Lower lobe of right lung (tissue), 2 donors: ENCODE results near the gene HEXD. TPM values are rescaled to one million over a fixed set of nuclear protein-coding genes. Genes with fewer than 3 reads are reported as not detected.

Experiments
- ATAC-seq, 2 donors: fragments of 200-7000 bp; cut with Tn5 transposase; one replicate each; pipeline ENCODE4 v1.9.1; 2020 to 2022; ENCODE audit warnings: mild to moderate bottlenecking in 2 of 2, moderate library complexity in 2 of 2
- DNase-seq: peaks from one replicate; pipeline ENCODE4 v3.0.0-alpha.2; 2020
- H3K27ac ChIP-seq: fragments of 200-600 bp; one replicate; pipeline ENCODE4 v1.8.0; 2022
- H3K27me3 ChIP-seq: fragments of 200-600 bp; one replicate; pipeline ENCODE4 v1.8.0; 2022; ENCODE audit warnings: low read depth
- H3K36me3 ChIP-seq: fragments of 200-600 bp; one replicate; pipeline ENCODE4 v1.8.0; 2022; ENCODE audit warnings: mild to moderate bottlenecking
- H3K4me1 ChIP-seq: fragments of 200-600 bp; one replicate; pipeline ENCODE4 v1.8.0; 2022
- H3K4me3 ChIP-seq: fragments of 200-600 bp; one replicate; pipeline ENCODE4 v1.8.0; 2022; ENCODE audit warnings: mild to moderate bottlenecking
- H3K9me3 ChIP-seq: fragments of 200-600 bp; one replicate; pipeline ENCODE4 v1.8.0; 2022
- intact Hi-C: fragments of 100-400 bp; cut with DNase I; formaldehyde crosslinking; loops from one replicate; pipeline ENCODE4 v1.11.0; 2022
- total RNA-seq: library from RNA; stranded (reverse); fragmentation: NEBNext Ultra II Directional; extraction: Animal tissue kit (Norgen Biotek cat#: 25700); gene quantifications from one replicate; pipeline ENCODE4 v1.2.1, GENCODE V29; 2021
- TF ChIP-seq, protein P1 (sequence below): fragments of 200-600 bp; IDR thresholded peaks from one replicate; pipeline ENCODE4 v1.8.0; 2022; ENCODE audit warnings: antibody characterized with exemption, mild to moderate bottlenecking
- donor health status: DM: no; HTN: yes; CAD: no; lungs with severe emphysema.

The HEXD gene
- total RNA-seq, 1 donor from 2014 or later = 60.2 TPM

DNA sequence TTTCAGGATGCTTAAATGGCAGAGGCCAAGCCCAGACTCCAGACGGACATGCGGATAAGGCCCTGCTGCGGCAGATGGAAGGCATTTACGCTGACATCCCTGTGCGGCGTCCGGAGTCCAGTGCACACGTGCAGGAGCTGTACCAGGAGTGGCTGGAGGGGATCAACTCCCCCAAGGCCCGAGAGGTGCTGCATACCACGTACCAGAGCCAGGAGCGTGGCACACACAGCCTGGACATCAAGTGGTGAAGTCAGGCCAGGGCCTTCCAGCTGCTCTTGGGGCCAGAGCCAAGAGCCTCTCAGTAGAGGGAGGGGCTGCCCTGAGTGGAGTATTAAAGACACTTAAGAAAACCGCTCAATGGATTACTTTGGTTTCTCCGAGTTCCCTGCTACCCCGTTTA is 69.8 kb downstream of the HEXD start:
- TF ChIP-seq, protein P1, sequence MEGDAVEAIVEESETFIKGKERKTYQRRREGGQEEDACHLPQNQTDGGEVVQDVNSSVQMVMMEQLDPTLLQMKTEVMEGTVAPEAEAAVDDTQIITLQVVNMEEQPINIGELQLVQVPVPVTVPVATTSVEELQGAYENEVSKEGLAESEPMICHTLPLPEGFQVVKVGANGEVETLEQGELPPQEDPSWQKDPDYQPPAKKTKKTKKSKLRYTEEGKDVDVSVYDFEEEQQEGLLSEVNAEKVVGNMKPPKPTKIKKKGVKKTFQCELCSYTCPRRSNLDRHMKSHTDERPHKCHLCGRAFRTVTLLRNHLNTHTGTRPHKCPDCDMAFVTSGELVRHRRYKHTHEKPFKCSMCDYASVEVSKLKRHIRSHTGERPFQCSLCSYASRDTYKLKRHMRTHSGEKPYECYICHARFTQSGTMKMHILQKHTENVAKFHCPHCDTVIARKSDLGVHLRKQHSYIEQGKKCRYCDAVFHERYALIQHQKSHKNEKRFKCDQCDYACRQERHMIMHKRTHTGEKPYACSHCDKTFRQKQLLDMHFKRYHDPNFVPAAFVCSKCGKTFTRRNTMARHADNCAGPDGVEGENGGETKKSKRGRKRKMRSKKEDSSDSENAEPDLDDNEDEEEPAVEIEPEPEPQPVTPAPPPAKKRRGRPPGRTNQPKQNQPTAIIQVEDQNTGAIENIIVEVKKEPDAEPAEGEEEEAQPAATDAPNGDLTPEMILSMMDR = no peak
- H3K36me3 ChIP-seq = peaks cover 55% of the 10 kb centered on the region
- ATAC-seq = peak; percentile 86 to 92
- H3K9me3 ChIP-seq = no peaks in the 10 kb centered on the region
- H3K27me3 ChIP-seq = no peaks in the 10 kb centered on the region
- H3K4me3 ChIP-seq = no peak overlapping the region
- DNase-seq = peak; percentile 79
- intact Hi-C loops = no loop called here
- H3K4me1 ChIP-seq = no peaks in the 10 kb centered on the region
- no peak overlapping the region for H3K27ac ChIP-seq

DNA sequence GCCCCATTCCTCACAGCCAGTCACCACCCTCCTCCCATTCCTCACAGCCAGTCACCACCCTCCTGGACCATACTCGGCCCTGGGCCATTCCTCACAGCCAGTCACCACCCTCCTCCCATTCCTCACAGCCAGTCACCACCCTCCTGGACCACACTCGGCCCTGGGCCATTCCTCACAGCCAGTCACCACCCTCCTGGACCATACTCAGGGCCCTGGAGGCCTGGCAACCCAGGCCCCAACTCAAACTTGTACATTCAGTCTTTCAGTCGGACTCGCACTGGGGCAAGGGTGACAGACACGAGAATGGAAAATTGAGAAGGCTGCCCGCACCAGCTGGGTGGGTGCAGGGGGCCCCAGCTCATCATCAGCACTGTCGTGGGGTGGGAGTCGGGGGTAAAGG is 71.0 kb downstream of the HEXD start:
- Histone ChIP-seq H3K36me3 (peaks cover 43% of the 10 kb centered on the region), H3K9me3 (no peaks in the 10 kb centered on the region)
- intact Hi-C loops = no loop called here

DNA sequence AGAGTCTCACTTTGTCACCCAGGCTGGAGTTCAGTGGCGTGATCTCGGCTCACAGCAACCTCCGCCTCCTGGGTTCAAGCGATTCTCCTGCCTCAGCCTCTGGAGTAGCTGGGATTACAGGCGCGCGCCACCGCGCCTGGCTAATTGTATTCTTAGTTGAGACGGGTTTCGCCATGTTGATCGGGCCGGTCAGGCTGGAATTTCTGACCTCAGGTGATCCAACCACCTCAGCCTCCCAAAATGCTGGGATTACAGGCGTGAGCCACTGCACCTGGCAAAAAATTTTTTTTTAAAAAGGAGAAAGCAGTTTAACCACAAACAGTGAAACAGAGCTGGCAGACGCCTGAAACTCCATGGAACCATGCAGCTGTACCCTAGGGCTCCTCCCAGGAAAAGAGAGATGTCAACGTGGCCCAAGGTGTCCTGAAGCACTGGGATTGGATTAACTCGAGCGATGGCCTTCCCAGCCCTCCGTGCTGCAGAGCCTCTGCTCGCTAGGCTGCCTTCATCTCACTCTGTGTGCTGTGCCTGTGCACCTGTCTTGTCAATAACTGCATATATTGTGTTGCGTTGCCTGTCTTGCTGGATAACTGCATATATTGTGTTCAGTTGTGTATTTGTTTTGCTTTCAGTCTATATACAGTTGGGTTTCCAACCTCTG is 71.8 kb downstream of the HEXD start:
- peaks cover 34% of the 10 kb centered on the region for H3K36me3 ChIP-seq
- ATAC-seq = no peak
- DNase-seq = no peak
- H3K4me3 ChIP-seq = no peak overlapping the region
- no peak overlapping the region for H3K27ac ChIP-seq
- no peaks in the 10 kb centered on the region for H3K9me3 ChIP-seq
- TF ChIP-seq, protein P1 = no peak
- H3K4me1 ChIP-seq = peaks cover 7% of the 10 kb centered on the region
- H3K27me3 ChIP-seq = no peaks in the 10 kb centered on the region
- intact Hi-C loops = no loop called here

More for the DNA sequence above, 71.0 kb downstream of the HEXD start:
- TF ChIP-seq, protein P1 = no peak
- ATAC-seq (no peak), DNase-seq (no peak)
- Histone ChIP-seq H3K4me3 (no peak overlapping the region), H3K27ac (no peak overlapping the region), H3K4me1 (peaks cover 2% of the 10 kb centered on the region), H3K27me3 (no peaks in the 10 kb centered on the region)

DNA sequence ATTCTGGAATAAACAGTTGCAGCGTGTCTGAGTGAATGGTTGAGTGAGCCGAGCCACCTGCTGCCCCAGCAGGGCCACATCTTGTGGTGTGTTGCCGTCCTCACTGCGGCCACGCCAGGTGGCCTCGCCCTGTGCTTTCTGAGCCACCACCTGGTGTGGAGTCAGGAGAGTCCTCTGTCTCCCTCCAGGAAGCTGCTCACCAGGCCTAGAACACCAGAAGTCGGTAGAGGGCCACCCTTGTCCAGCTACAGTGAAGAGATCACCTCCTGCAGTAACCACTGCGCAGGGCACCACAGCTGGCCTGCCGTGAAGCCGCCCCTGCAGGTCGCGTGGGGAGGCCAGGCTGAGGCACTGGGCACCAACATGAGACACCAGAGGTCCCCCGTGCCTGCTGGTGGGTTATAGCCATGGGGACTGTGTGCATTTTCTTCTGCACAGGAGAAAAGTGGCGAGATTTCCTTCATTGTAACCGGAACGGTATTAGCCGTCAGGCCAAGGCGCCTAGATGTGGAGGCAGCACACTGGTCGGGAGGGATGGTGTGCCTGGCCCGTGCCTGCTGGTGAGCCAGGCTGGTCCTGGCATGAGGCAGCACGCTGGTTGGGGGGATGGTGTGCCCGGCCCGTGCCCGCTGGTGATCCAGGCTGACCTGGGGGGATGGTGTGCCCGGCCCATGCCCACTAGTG is 72.5 kb downstream of the HEXD start:
- Histone ChIP-seq H3K4me3 (no peak overlapping the region), H3K27me3 (no peaks in the 10 kb centered on the region), H3K27ac (no peak overlapping the region), H3K4me1 (peaks cover 7% of the 10 kb centered on the region), H3K36me3 (peaks cover 28% of the 10 kb centered on the region), H3K9me3 (no peaks in the 10 kb centered on the region)
- TF ChIP-seq, protein P1 = no peak
- no peak for ATAC-seq
- intact Hi-C loops = no loop called here
- no peak for DNase-seq

DNA sequence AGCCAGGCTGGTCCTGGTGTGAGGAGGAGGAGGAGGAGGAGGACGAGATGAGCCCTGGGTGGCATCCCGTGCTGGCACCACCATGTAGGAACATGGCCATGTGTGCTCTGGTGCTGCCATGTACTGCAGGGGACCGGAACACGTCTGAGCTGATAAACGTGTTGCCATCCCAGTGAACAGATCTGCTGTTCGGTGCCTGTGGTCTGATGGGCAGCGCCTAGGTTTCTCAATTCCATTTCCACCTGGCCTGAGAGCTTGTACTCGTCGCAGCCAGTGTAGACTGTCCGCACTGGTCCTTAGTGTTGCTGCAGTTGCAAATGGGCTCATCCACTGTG is 73.0 kb downstream of the HEXD start:
- no peak overlapping the region for H3K27ac ChIP-seq
- no peak for DNase-seq
- intact Hi-C loops = no loop called here
- peaks cover 11% of the 10 kb centered on the region for H3K4me1 ChIP-seq
- ATAC-seq = no peak
- TF ChIP-seq, protein P1 = no peak
- no peaks in the 10 kb centered on the region for H3K27me3 ChIP-seq
- no peak overlapping the region for H3K4me3 ChIP-seq
- no peaks in the 10 kb centered on the region for H3K9me3 ChIP-seq
- peaks cover 23% of the 10 kb centered on the region for H3K36me3 ChIP-seq
